Measurements from ENCODE around the gene USP17L30. TPM values are rescaled to one million over a fixed set of nuclear protein-coding genes. Genes with fewer than 3 reads are reported as not detected.
"Not testable (repeated sequence)": the region's sequence is repeated elsewhere in the genome, so short reads cannot be mapped to it uniquely, and the experiment has no call there.

Gene USP17L30, protein sequence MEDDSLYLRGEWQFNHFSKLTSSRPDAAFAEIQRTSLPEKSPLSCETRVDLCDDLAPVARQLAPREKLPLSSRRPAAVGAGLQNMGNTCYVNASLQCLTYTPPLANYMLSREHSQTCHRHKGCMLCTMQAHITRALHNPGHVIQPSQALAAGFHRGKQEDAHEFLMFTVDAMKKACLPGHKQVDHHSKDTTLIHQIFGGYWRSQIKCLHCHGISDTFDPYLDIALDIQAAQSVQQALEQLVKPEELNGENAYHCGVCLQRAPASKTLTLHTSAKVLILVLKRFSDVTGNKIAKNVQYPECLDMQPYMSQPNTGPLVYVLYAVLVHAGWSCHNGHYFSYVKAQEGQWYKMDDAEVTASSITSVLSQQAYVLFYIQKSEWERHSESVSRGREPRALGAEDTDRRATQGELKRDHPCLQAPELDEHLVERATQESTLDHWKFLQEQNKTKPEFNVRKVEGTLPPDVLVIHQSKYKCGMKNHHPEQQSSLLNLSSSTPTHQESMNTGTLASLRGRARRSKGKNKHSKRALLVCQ
- total RNA-seq: not detected
- long read RNA-seq, donor 1: 0 reads
- long read RNA-seq, donor 2: 0 reads

DNA sequence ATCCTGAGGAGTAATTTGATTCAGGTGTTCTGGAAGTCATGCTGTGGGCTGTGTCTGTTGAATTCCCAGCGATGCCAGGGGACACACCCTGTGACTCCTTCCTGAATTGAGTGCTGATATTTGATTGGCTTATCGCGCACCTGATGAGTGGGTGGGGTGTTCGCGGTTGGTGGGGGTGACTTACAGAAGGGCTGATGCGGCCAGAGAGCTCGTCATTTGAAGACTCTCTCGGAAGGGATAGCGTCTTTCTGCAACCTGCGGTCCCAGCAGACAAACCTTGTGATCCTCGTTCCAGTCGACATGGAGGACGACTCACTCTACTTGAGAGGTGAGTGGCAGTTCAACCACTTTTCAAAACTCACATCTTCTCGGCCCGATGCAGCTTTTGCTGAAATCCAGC lies at the start of gene USP17L30:
Gene USP17L30 (plus strand): TSS at position 301 of the 400 bp plus-strand sequence. CDS start 0 bp downstream, at position 301.
- DNase-seq; H3K4me1 ChIP-seq (ENCODE audit: low read depth); H3K4me3 ChIP-seq; H3K36me3 ChIP-seq (ENCODE audit: low read depth); ATAC-seq; intact Hi-C loops (cut with DNase I, micrococcal nuclease); H3K9me3 ChIP-seq: not testable (repeated sequence)

GRCh38 chr4:9324191-9324590 lies 38.7 kb upstream of the USP17L30 start:
- not testable (repeated sequence) for DNase-seq

GRCh38 chr4:9324865-9325264 lies 38.1 kb upstream of the USP17L30 start, which contains the start of gene USP17L24:
TSS of gene USP17L24 (plus strand) at chr4:9325165. CDS start at chr4:9325165, 0 bp downstream.
- H3K4me1 ChIP-seq (ENCODE audit: low read depth); H3K4me3 ChIP-seq; DNase-seq; H3K36me3 ChIP-seq (ENCODE audit: low read depth); H3K9me3 ChIP-seq; ATAC-seq; intact Hi-C loops (cut with DNase I, micrococcal nuclease): not testable (repeated sequence)

More at GRCh38 chr4:9324191-9324590, 38.7 kb upstream of the USP17L30 start:
- H3K4me1 ChIP-seq (ENCODE audit: low read depth); intact Hi-C loops (cut with DNase I, micrococcal nuclease); H3K36me3 ChIP-seq (ENCODE audit: low read depth); H3K4me3 ChIP-seq; H3K9me3 ChIP-seq; ATAC-seq: not testable (repeated sequence)

- ATAC-seq; H3K4me3 ChIP-seq; H3K9me3 ChIP-seq; H3K4me1 ChIP-seq (ENCODE audit: low read depth); DNase-seq; intact Hi-C loops (cut with DNase I, micrococcal nuclease); H3K36me3 ChIP-seq (ENCODE audit: low read depth): not testable (repeated sequence)
Measured at GRCh38 chr4:9329611-9330010, 33.3 kb upstream of the USP17L30 start, which contains the start of gene USP17L25. TSS of gene USP17L25 (plus strand) at chr4:9329911. CDS start at chr4:9329911, 0 bp downstream.

DNA sequence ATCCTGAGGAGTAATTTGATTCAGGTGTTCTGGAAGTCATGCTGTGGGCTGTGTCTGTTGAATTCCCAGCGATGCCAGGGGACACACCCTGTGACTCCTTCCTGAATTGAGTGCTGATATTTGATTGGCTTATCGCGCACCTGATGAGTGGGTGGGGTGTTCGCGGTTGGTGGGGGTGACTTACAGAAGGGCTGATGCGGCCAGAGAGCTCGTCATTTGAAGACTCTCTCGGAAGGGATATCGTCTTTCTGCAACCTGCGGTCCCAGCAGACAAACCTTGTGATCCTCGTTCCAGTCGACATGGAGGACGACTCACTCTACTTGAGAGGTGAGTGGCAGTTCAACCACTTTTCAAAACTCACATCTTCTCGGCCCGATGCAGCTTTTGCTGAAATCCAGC lies 28.6 kb upstream of the USP17L30 start, which contains the start of gene USP17L26:
Gene USP17L26 (plus strand): TSS at position 301 of the 400 bp plus-strand sequence. CDS start 0 bp downstream, at position 301.
- DNase-seq; H3K4me1 ChIP-seq (ENCODE audit: low read depth); H3K4me3 ChIP-seq; intact Hi-C loops (cut with DNase I, micrococcal nuclease); ATAC-seq; H3K9me3 ChIP-seq; H3K36me3 ChIP-seq (ENCODE audit: low read depth): not testable (repeated sequence)

DNA sequence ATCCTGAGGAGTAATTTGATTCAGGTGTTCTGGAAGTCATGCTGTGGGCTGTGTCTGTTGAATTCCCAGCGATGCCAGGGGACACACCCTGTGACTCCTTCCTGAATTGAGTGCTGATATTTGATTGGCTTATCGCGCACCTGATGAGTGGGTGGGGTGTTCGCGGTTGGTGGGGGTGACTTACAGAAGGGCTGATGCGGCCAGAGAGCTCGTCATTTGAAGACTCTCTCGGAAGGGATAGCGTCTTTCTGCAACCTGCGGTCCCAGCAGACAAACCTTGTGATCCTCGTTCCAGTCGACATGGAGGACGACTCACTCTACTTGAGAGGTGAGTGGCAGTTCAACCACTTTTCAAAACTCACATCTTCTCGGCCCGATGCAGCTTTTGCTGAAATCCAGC lies 23.8 kb upstream of the USP17L30 start, which contains the start of gene USP17L5:
Gene USP17L5 (plus strand): TSS at position 301 of the 400 bp plus-strand sequence. CDS start 0 bp downstream, at position 301.
- DNase-seq; H3K36me3 ChIP-seq (ENCODE audit: low read depth); H3K4me1 ChIP-seq (ENCODE audit: low read depth); H3K9me3 ChIP-seq; H3K4me3 ChIP-seq; intact Hi-C loops (cut with DNase I, micrococcal nuclease); ATAC-seq: not testable (repeated sequence)

- ATAC-seq: not testable (repeated sequence)
Measured at GRCh38 chr4:9343848-9344247, 19.1 kb upstream of the USP17L30 start, which contains the start of gene USP17L27. TSS of gene USP17L27 (plus strand) at chr4:9344148. CDS start at chr4:9344148, 0 bp downstream.

DNA sequence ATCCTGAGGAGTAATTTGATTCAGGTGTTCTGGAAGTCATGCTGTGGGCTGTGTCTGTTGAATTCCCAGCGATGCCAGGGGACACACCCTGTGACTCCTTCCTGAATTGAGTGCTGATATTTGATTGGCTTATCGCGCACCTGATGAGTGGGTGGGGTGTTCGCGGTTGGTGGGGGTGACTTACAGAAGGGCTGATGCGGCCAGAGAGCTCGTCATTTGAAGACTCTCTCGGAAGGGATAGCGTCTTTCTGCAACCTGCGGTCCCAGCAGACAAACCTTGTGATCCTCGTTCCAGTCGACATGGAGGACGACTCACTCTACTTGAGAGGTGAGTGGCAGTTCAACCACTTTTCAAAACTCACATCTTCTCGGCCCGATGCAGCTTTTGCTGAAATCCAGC lies 14.3 kb upstream of the USP17L30 start, which contains the start of gene USP17L28:
Gene USP17L28 (plus strand): TSS at position 301 of the 400 bp plus-strand sequence. CDS start 0 bp downstream, at position 301.
- DNase-seq; H3K36me3 ChIP-seq (ENCODE audit: low read depth); ATAC-seq; intact Hi-C loops (cut with DNase I, micrococcal nuclease); H3K4me1 ChIP-seq (ENCODE audit: low read depth); H3K4me3 ChIP-seq; H3K9me3 ChIP-seq: not testable (repeated sequence)

More at GRCh38 chr4:9343848-9344247, 19.1 kb upstream of the USP17L30 start, which contains the start of gene USP17L27:
- intact Hi-C loops (cut with DNase I, micrococcal nuclease); H3K9me3 ChIP-seq; DNase-seq; H3K36me3 ChIP-seq (ENCODE audit: low read depth); H3K4me3 ChIP-seq; H3K4me1 ChIP-seq (ENCODE audit: low read depth): not testable (repeated sequence)

- ATAC-seq; H3K36me3 ChIP-seq (ENCODE audit: low read depth); H3K9me3 ChIP-seq; intact Hi-C loops (cut with DNase I, micrococcal nuclease); H3K4me3 ChIP-seq; H3K4me1 ChIP-seq (ENCODE audit: low read depth): not testable (repeated sequence)
- DNase-seq: peak in 1 of 3 donors; percentile 29
Measured at GRCh38 chr4:9350866-9351265, 12.1 kb upstream of the USP17L30 start.

DNA sequence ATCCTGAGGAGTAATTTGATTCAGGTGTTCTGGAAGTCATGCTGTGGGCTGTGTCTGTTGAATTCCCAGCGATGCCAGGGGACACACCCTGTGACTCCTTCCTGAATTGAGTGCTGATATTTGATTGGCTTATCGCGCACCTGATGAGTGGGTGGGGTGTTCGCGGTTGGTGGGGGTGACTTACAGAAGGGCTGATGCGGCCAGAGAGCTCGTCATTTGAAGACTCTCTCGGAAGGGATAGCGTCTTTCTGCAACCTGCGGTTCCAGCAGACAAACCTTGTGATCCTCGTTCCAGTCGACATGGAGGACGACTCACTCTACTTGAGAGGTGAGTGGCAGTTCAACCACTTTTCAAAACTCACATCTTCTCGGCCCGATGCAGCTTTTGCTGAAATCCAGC lies 9.6 kb upstream of the USP17L30 start, which contains the start of gene USP17L29:
Gene USP17L29 (plus strand): TSS at position 301 of the 400 bp plus-strand sequence. CDS start 0 bp downstream, at position 301.
- ATAC-seq; H3K9me3 ChIP-seq; H3K4me1 ChIP-seq (ENCODE audit: low read depth); intact Hi-C loops (cut with DNase I, micrococcal nuclease); H3K4me3 ChIP-seq; DNase-seq; H3K36me3 ChIP-seq (ENCODE audit: low read depth): not testable (repeated sequence)

- H3K36me3 ChIP-seq (ENCODE audit: low read depth); H3K4me3 ChIP-seq; H3K4me1 ChIP-seq (ENCODE audit: low read depth); H3K9me3 ChIP-seq; ATAC-seq; DNase-seq; intact Hi-C loops (cut with DNase I, micrococcal nuclease): not testable (repeated sequence)
Measured at GRCh38 chr4:9379881-9380280, 17.0 kb downstream of the USP17L30 start.
